Midbrain (tissue), 1 donor: Measurements from ENCODE around the gene SLC9A7.
"Not testable (repeated sequence)": the region's sequence is repeated elsewhere in the genome, so short reads cannot be mapped to it uniquely, and the experiment has no call there.

Source experiments
- DNase-seq: peaks from one replicate; lab custom pipeline; 2025; lab: John Stamatoyannopoulos, UW

SLC9A7 gene

GRCh38 chrX:46758956-46759644, at the start of gene SLC9A7:
Gene SLC9A7 (minus strand): TSS chrX:46759118. CDS start chrX:46759029, 89 bp downstream.
- DNase-seq = peak; percentile 9

- no peak for DNase-seq
Observed at GRCh38 chrX:46805270-46805669, 46.4 kb upstream of the SLC9A7 start.

- no peak for DNase-seq
Observed at GRCh38 chrX:46803140-46803539, 44.2 kb upstream of the SLC9A7 start.

DNA sequence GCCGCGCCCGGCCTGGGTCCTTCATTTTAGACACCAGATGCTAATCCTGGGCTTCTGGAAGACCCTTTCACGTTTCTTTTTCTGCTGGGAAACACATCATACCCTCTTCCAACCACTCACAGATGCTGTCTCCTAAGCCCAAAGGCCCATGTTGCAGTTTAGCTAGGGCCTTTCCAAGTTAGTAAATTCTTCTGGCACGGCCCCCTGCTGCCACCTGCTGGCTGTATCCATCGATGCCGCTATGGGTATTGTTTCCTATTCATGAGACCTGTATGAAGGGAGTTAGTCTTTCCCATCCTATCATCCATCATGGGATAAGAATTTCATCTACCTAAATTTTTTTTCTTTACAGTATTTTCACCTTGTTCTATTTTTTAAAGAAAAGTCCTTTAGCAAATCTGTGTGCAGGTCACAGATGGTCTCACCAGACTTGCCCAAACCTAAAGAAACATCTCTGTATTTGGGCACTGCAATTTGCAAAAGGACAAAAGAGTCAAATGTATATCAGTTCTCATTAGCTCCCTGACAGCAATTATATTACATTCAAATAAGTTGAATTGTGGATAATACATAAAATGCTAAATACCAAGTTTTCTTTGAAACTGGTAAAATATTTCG, 37.8 kb upstream of the SLC9A7 start:
- peak; percentile 43 for DNase-seq

GRCh38 chrX:46793386-46794143, 34.6 kb upstream of the SLC9A7 start:
- DNase-seq = no peak

DNA sequence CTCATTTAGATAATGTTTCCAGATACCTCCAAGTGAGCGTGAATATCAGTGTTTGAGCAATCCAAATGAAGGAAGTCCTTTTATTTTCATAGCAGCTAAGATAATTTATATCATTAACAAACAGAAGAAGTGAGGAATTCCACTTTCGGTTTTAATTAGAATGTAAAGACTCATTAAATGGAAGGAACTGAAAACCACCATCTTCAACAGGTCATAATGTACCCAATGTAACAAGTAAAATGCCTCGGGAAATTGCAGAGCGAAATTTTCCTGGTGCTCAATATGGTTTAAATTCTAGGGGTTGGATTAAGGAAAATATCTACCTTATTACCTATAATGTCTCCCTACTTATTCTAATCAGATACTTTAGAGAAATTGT, 33.9 kb upstream of the SLC9A7 start:
- no peak for DNase-seq

GRCh38 chrX:46791927-46792809, 33.2 kb upstream of the SLC9A7 start:
- DNase-seq = no peak

GRCh38 chrX:46788902-46789301, 30.0 kb upstream of the SLC9A7 start:
- DNase-seq = no peak

GRCh38 chrX:46784437-46784836, 25.5 kb upstream of the SLC9A7 start:
- not testable (repeated sequence) for DNase-seq

DNA sequence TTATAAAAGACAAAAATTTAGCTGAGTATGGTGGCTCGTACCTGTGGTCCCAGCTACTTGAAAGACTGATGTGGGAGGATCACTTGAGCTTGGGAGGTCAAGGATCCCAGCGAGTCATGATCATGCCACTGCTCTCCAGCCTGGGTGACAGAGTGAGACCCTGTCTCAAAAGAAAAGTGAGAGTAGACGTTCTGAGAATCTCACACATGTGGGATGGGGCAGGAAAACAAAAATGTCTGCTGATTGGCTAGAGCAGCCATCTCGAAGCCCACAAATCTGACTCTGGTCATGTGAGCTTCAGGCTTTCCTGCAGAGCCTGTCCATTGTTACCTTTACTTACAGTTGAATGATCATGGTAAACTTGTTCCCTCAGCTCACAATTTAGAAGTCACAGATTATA, 23.1 kb upstream of the SLC9A7 start:
- no peak for DNase-seq

DNA sequence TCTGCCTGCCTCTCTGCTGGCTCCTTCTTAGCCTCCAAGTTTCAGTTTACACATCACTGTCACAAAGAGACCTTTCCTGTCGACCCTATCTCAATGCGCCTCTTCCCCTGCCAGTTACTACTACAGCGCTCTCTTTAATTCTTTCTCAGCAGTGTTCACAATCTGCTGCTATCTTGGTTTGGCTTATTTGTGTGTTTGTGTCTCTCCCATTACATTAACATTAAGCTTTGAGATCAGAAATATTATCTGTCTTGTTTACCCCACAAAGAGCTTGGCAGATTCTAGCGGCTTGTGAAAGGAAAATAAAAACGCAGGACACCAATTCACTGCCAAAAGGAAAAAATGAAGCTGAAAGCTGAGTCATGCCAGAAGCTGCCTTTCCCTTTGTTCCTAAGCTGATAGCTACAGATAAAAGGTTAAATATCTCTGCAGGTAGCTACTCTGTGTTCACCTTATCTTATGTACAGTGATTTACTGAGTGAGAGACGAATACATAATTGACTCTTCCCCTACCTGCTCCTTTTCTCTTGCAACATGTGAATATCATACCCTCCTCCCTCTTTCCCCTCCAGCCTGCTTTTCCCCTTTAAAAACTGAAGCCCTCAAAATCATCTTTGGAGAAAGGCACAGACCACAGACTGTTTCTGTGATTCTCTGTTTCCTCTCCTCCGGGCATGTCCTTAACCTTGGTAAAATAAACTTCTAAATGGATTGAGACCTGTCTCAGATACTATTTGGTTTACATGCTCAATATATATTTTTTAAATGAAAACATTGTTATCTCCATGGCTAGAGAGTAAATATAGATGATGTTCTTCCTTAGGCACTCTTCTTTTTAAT, 19.3 kb upstream of the SLC9A7 start:
- no peak for DNase-seq

DNA sequence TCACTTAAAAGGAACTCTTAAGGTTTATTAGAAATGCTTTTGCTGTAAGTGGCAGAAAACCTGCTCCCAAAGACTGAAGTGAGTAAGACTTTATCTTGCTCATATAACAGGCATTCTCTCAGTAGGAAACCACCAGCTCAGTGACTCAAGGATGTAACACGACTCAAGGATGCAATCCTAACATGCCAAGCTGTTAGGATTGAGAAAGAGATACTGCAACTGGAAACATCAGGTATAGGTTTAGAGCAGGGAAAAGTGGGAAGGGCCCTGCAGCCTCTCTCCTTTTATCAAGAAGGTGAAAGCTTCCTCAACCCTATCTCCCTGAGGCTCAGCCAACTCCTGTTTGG, 11.9 kb upstream of the SLC9A7 start:
- no peak for DNase-seq

DNA sequence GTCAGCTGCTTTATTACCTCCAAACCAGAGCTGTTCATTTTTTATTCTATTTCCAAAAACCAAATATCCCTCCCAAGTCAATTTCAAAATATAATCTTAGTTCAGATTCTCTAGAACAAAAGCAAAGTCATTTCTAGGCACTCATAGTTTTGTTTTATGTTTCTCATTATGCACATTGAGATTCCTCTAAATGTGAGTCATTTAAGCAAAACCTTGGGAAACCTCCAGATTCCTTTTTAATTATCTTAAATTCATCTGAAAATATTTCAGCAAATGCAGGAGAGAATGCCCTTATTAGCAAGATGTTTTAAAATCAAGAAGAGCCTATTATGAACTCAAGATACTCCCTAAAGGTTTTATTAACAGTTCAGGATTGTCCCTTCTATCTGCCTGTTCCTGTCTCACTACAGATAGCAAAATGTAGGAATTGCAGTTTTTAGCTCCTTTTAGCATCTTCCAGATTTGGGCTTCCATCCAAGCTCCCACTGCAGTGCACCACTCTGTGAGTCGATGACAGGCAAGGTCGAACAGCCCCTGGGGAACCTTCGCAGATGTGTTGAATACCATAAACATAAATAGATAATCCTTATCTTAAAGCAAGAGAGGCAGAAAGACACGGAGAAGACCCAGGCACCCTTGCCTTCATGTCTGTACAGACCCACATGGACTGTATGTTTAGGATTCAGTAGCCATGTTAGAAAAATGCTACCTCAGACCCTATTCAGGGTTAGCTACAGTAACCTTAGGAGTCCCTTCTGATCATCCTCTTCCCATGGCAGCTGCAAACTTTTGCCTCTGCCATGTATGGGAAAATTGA, 11.3 kb upstream of the SLC9A7 start:
- DNase-seq = no peak

GRCh38 chrX:46762963-46763362, 4.0 kb upstream of the SLC9A7 start:
- no peak for DNase-seq

- DNase-seq = no peak
Observed at GRCh38 chrX:46759645-46759974, 692 bp upstream of the SLC9A7 start.

DNA sequence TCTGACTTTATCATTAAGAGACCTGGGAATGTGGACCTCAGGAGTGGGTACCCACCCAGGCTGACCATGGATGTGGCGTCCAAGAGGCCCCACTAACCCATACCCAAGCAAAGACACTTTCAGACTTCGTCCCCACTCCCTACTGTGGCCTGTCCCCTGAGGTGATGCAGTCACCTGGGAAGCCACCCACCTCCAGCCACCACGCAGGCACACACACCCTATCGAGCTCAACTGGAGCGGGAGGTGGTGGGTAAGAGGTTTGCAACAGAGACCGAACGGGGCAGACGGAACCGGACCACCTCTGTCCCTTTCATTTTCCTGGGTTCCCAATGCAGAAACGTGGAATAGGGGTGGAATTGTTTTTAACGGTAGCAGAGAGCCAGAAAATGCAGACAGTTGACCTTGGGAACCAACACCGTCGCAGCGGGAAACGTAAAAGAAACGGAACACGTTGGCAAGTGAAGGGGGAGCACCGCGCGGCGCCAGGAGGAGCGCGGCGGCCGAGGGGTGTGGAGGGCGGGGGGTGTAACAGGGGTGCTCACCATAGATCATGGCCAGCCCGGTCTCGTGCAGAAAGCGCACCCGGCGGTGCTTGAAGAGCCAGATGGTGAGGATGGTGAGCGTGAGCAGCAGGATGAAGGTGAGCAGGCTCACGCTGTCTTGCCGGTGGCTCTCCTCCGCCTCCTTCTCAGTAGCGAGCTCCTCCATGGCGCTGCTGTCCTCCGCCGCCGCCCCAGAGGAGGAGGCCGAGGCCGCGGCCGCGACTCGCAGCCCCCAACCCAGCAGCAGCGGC, 559 bp downstream of the SLC9A7 start:
- DNase-seq = no peak

DNA sequence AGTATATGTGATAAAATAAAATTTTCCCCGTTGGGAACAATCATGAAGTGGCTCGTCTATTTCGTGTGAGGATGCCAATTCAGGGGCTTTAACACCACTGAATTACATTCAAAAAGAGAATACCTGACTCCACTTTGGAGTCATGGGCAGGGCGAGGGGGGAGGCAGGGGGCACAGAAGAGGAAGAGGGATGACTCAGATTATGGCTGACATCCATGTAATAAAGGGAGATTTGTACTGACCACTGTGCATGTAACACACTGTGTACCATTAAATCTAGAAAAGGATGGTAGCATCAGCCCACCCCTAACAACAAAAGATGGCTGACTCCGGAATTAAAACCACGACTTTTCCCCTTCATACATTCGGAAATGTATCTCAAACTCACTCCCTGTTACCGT, 1.3 kb downstream of the SLC9A7 start:
- no peak for DNase-seq

GRCh38 chrX:46757052-46757451, 1.9 kb downstream of the SLC9A7 start:
- no peak for DNase-seq

- DNase-seq = no peak
Observed at GRCh38 chrX:46755671-46756070, 3.2 kb downstream of the SLC9A7 start.

- DNase-seq = no peak
Observed at GRCh38 chrX:46754586-46755061, 4.3 kb downstream of the SLC9A7 start.
